A673 (cell line): ENCODE measurements around the gene CCM2.

Experiments used
- EZH2 ChIP-seq: fragments of 200-600 bp; sonication (generic); IDR thresholded peaks from 2 replicates; pipeline ENCODE4 v1.6.1; 2017; ENCODE audit warnings: borderline replicate concordance, low read depth, mild to moderate bottlenecking, mixed read lengths, antibody characterized with exemption, low read length; ENCODE audit not compliant: poor library complexity, severe bottlenecking
- TF ChIP-seq, protein P1 (sequence below): fragments of 300-800, 200-600 bp; sonication (generic); conservative IDR thresholded peaks from 2 replicates; pipeline ENCODE4 v1.5.1; 2017; ENCODE audit warnings: low read depth, mild to moderate bottlenecking, antibody characterized with exemption, low read length, moderate library complexity, mixed read lengths

DNA sequence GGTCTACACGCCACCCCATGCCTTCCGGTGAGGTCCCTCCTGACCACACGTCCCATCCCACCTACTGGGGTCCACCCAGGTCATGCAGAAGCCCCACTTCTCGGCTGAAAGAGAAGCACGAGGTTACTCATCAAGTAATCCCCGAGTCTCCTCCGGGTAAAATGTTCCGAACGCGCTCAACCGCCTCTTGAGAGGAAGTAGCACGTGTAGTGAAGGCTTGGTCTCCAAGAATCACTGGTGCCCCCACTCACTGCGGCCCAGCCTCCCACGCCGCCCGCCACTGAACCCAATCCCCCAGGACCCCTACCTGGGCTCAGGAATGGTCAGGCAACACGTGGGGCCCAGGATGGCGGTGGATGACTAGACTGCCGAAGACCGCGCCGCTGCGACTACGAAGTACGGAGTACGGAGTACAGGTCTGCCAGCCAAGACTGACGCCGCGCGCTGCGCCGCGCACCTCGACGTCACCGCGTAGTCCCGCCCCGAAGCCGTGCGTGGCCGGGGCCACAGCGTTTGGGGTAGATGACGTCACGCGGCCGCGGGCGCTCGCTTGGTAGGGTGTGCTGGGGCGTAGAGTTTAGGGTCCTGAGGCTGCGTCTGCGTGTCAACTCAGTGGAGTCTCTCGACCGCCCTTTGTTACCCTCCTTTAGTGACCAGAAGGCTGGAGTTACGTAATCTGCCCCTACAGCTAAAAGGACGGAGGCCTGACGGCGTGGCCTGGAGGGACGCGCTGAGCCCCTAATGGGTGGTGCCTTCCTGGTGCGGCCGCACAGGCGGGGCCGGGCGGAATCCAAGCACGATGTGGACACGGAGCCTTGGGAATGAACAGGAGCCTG, 13.6 kb upstream of the CCM2 start:
- TF ChIP-seq, protein P1, sequence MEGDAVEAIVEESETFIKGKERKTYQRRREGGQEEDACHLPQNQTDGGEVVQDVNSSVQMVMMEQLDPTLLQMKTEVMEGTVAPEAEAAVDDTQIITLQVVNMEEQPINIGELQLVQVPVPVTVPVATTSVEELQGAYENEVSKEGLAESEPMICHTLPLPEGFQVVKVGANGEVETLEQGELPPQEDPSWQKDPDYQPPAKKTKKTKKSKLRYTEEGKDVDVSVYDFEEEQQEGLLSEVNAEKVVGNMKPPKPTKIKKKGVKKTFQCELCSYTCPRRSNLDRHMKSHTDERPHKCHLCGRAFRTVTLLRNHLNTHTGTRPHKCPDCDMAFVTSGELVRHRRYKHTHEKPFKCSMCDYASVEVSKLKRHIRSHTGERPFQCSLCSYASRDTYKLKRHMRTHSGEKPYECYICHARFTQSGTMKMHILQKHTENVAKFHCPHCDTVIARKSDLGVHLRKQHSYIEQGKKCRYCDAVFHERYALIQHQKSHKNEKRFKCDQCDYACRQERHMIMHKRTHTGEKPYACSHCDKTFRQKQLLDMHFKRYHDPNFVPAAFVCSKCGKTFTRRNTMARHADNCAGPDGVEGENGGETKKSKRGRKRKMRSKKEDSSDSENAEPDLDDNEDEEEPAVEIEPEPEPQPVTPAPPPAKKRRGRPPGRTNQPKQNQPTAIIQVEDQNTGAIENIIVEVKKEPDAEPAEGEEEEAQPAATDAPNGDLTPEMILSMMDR = no peak
- TF ChIP-seq EZH2 = no peak
